ENCODE results near the gene CUBN.

DNA sequence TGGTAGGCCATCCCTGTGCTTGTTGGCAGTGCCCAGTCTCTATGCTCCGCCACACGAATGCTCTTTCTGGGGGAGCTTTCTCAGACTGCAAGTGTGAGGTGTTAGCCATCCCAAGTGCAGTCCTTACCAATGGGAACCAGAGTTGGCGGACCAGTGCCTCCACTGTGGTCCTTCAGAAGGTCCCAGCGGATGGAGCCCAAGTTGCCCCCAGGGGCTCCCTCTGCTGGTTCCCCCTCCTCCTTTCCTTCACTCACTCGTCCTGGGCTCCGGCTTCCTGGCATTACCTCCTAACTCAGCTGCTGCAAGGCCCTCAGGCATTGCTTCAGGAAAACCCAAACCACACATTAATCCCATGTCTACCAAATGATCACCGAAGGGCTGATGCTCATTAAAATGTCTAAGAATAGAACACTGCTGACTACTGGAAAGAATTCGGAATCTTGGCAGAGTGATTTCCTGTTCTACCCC, 139.8 kb downstream of the CUBN start:
- TF ChIP-seq SUZ12 (IDR thresholded peaks at IDR 0.05; ENCODE audit: unreplicated experiment) (no peak), CEBPB (IDR thresholded peaks at IDR 0.05; ENCODE audit: borderline replicate concordance in 1 of 2, low read depth in 2 of 2, low read length in 2 of 2) (no peak), EZH2 (IDR thresholded peaks at IDR 0.05; ENCODE audit: borderline replicate concordance, control insufficient read depth, low read depth, low read length) (no peak)
- TF ChIP-seq, protein P1, sequence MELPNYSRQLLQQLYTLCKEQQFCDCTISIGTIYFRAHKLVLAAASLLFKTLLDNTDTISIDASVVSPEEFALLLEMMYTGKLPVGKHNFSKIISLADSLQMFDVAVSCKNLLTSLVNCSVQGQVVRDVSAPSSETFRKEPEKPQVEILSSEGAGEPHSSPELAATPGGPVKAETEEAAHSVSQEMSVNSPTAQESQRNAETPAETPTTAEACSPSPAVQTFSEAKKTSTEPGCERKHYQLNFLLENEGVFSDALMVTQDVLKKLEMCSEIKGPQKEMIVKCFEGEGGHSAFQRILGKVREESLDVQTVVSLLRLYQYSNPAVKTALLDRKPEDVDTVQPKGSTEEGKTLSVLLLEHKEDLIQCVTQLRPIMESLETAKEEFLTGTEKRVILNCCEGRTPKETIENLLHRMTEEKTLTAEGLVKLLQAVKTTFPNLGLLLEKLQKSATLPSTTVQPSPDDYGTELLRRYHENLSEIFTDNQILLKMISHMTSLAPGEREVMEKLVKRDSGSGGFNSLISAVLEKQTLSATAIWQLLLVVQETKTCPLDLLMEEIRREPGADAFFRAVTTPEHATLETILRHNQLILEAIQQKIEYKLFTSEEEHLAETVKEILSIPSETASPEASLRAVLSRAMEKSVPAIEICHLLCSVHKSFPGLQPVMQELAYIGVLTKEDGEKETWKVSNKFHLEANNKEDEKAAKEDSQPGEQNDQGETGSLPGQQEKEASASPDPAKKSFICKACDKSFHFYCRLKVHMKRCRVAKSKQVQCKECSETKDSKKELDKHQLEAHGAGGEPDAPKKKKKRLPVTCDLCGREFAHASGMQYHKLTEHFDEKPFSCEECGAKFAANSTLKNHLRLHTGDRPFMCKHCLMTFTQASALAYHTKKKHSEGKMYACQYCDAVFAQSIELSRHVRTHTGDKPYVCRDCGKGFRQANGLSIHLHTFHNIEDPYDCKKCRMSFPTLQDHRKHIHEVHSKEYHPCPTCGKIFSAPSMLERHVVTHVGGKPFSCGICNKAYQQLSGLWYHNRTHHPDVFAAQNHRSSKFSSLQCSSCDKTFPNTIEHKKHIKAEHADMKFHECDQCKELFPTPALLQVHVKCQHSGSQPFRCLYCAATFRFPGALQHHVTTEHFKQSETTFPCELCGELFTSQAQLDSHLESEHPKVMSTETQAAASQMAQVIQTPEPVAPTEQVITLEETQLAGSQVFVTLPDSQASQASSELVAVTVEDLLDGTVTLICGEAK (IDR thresholded peaks at IDR 0.05; ENCODE audit: borderline replicate concordance): no peak
- TF ChIP-seq, protein P2, sequence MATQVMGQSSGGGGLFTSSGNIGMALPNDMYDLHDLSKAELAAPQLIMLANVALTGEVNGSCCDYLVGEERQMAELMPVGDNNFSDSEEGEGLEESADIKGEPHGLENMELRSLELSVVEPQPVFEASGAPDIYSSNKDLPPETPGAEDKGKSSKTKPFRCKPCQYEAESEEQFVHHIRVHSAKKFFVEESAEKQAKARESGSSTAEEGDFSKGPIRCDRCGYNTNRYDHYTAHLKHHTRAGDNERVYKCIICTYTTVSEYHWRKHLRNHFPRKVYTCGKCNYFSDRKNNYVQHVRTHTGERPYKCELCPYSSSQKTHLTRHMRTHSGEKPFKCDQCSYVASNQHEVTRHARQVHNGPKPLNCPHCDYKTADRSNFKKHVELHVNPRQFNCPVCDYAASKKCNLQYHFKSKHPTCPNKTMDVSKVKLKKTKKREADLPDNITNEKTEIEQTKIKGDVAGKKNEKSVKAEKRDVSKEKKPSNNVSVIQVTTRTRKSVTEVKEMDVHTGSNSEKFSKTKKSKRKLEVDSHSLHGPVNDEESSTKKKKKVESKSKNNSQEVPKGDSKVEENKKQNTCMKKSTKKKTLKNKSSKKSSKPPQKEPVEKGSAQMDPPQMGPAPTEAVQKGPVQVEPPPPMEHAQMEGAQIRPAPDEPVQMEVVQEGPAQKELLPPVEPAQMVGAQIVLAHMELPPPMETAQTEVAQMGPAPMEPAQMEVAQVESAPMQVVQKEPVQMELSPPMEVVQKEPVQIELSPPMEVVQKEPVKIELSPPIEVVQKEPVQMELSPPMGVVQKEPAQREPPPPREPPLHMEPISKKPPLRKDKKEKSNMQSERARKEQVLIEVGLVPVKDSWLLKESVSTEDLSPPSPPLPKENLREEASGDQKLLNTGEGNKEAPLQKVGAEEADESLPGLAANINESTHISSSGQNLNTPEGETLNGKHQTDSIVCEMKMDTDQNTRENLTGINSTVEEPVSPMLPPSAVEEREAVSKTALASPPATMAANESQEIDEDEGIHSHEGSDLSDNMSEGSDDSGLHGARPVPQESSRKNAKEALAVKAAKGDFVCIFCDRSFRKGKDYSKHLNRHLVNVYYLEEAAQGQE (IDR thresholded peaks at IDR 0.05; ENCODE audit: low read depth, low read length): no peak

Measured in GM12878 (cell line).